H1 (cell line): Measurements from ENCODE around the gene RPL19. TPM values are rescaled to one million over a fixed set of nuclear protein-coding genes. Genes with fewer than 3 reads are reported as not detected.

ENCODE experiments used
- ASH2L ChIP-seq: fragments of 200-600, 300-600 bp; sonication (generic); IDR thresholded peaks from one replicate; pipeline ENCODE4 v1.7.1; 2017; ENCODE audit warnings: low read length
- BRCA1 ChIP-seq: IDR thresholded peaks from 2 replicates; pipeline ENCODE4 v1.6.1; 2012; ENCODE audit warnings: low read depth, low read length, improper control_type of control experiment
- CHD2 ChIP-seq: IDR thresholded peaks from 2 replicates; pipeline ENCODE4 v1.6.1; 2012; ENCODE audit warnings: low read length, improper control_type of control experiment
- SAP30 ChIP-seq: fragments of 300-600 bp; sonication (generic); IDR thresholded peaks from 2 replicates; pipeline ENCODE4 v1.7.1; 2012; ENCODE audit warnings: low read length, moderate library complexity, mild to moderate bottlenecking, inconsistent platforms; ENCODE audit not compliant: insufficient read depth, insufficient replicate concordance
- SIX5 ChIP-seq: IDR thresholded peaks from 2 replicates; pipeline ENCODE4 v1.6.1; 2011; ENCODE audit warnings: mild to moderate bottlenecking, low read depth, low read length
- polyA plus RNA-seq, 7 experiments: library from polyadenylated mRNA; depleted of rRNA in 3 of 7; stranded (reverse) in 5 of 7; unstranded in 2 of 7; fragments of >200 nt in 5 of 7; fragments of 200-250 nt in 2 of 7; gene quantifications; 1 replicate in 5 of 7; 2 replicates in 1 of 7; 4 replicates in 1 of 7; pipeline versions ENCODE4 v1.2.1 to v1.2.3, GENCODE V29; 2011 to 2013; ENCODE audit warnings: missing spikeins in 2 of 7, mixed read lengths in 2 of 7
- total RNA-seq: library from RNA; stranded (reverse); fragmentation: NEBNext Ultra II Directional; extraction: Animal tissue kit (Norgen Biotek cat#: 25700); gene quantifications from 2 replicates; pipeline ENCODE4 v1.2.1, GENCODE V29; 2021
- TF ChIP-seq, protein P1 (sequence below): IDR thresholded peaks from 2 replicates; pipeline ENCODE4 v1.6.1; 2012; ENCODE audit warnings: low read length, inconsistent platforms

RPL19 gene
- total and polyA plus RNA-seq, 2 of the 8 experiments (the other 6 are each of a cell fraction or from before 2014, with no cell fraction given): 2,108 to 2,182 TPM

DNA sequence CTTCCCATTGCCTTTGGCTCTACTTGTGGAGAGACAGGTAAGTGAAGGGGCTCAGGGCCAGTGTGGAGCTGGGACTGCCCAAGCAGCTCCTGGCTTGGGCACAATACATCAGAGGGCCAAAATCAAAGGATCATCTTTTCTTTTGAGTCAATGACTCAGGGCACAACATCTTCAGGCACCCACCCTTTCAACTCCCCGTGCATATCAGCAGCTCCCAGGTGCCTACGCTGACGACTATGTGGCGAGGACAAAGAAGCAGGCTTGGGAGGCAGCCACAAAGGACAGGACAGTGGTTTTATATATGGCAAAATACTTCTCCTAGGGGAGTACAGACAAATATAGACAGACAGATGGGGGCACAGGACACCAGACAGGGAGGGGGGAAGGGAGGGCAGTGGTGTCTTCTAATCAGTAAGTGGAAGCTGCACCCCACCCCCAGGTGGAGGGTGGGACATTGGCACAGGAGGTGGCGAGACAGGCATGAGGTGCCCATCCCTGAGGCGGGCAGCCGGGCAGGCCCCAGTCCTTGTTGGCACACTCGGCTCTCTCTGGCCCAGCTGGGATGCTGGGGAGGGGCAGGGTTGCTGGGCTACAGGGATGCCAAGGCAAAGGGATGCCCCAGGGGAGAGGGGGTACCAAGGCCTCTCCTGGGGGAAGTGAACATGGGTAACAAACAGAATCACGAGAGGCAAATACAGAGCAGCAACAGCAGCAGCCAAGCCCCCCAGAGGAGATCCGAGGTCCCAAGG lies 26.4 kb upstream of the RPL19 start (continued):
- TF ChIP-seq, protein P1, sequence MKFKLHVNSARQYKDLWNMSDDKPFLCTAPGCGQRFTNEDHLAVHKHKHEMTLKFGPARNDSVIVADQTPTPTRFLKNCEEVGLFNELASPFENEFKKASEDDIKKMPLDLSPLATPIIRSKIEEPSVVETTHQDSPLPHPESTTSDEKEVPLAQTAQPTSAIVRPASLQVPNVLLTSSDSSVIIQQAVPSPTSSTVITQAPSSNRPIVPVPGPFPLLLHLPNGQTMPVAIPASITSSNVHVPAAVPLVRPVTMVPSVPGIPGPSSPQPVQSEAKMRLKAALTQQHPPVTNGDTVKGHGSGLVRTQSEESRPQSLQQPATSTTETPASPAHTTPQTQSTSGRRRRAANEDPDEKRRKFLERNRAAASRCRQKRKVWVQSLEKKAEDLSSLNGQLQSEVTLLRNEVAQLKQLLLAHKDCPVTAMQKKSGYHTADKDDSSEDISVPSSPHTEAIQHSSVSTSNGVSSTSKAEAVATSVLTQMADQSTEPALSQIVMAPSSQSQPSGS: no peak
- TF ChIP-seq SAP30 (no peak), CHD2 (no peak), SIX5 (no peak), ASH2L (no peak), BRCA1 (no peak)
